ENCODE results near the gene ZNF398. TPM values are rescaled to one million over a fixed set of nuclear protein-coding genes. Genes with fewer than 3 reads are reported as not detected.

The ZNF398 gene
- total RNA-seq, 6 donors from 2014 or later, result 12.2 to 40.9 (median 29.0) TPM

GRCh38 chr7:149147752-149148653, 750 bp downstream of the ZNF398 start:
- peak overlapping the region; percentile 69 to 97 (median 84) for H3K4me3 ChIP-seq
- peak overlapping the region; percentile 89 to 96 (median 94) for H3K27ac ChIP-seq
- peak; percentile 63 to 93 for DNase-seq
- H3K4me1 ChIP-seq, result peaks cover 15 to 26% (median 21%) of the 10 kb centered on the region in 4 donors
- no peaks in the 10 kb centered on the region for H3K27me3 ChIP-seq
- TF ChIP-seq POLR2AphosphoS5 (IDR thresholded peaks at IDR 0.05), result peak; percentile 2 to 5
- TF ChIP-seq CTCF (IDR thresholded peaks at IDR 0.05), result no peak
- TF ChIP-seq POLR2A (IDR thresholded peaks at IDR 0.05), result no peak
- no peak for TF ChIP-seq EP300 (IDR thresholded peaks at IDR 0.05)
- no peaks in the 10 kb centered on the region for H3K9me3 ChIP-seq
- ATAC-seq (ENCODE audit: low FRiP score in 2 of 2), result peak; percentile 30 to 84
- no peaks in the 10 kb centered on the region for H3K36me3 ChIP-seq
- WGBS, 2 donors, result 0% methylated on average over 2 to 53 of the region's 86 CpGs

- Histone ChIP-seq H3K4me1 (peaks cover 15 to 26% (median 20%) of the 10 kb centered on the region in 4 donors), H3K27ac (no peak overlapping the region), H3K4me3 (no peak overlapping the region), H3K36me3 (peaks cover 6 to 21% (median 17%) of the 10 kb centered on the region in 4 donors), H3K9me3 (no peaks in the 10 kb centered on the region), H3K27me3 (no peaks in the 10 kb centered on the region)
- ATAC-seq (ENCODE audit: low FRiP score in 2 of 2) (no peak), DNase-seq (peak in 1 of 2 donors; percentile 21)
- WGBS, 2 donors, result 57 to 69% methylated on average over 4 of the region's 4 CpGs
- TF ChIP-seq CTCF (IDR thresholded peaks at IDR 0.05) (no peak), EP300 (IDR thresholded peaks at IDR 0.05) (no peak), POLR2AphosphoS5 (IDR thresholded peaks at IDR 0.05) (no peak), POLR2A (IDR thresholded peaks at IDR 0.05) (no peak)
Measured at GRCh38 chr7:149150981-149151380, 3.7 kb downstream of the ZNF398 start.

GRCh38 chr7:149153346-149153745, 6.1 kb downstream of the ZNF398 start:
- Histone ChIP-seq H3K4me3 (no peak overlapping the region), H3K27me3 (no peaks in the 10 kb centered on the region), H3K36me3 (peaks cover 9 to 35% (median 25%) of the 10 kb centered on the region in 4 donors), H3K27ac (no peak overlapping the region), H3K9me3 (no peaks in the 10 kb centered on the region), H3K4me1 (peaks cover 12 to 17% (median 15%) of the 10 kb centered on the region in 4 donors)
- no peak for ATAC-seq (ENCODE audit: low FRiP score in 2 of 2)
- WGBS, 2 donors, result 94 to 96% methylated on average over 2 of the region's 2 CpGs
- DNase-seq, result no peak
- TF ChIP-seq POLR2AphosphoS5 (IDR thresholded peaks at IDR 0.05) (no peak), EP300 (IDR thresholded peaks at IDR 0.05) (no peak), CTCF (IDR thresholded peaks at IDR 0.05) (no peak), POLR2A (IDR thresholded peaks at IDR 0.05) (no peak)

GRCh38 chr7:149154056-149154455, 6.8 kb downstream of the ZNF398 start:
- Histone ChIP-seq H3K4me1 (peaks cover 5 to 10% (median 8%) of the 10 kb centered on the region in 4 donors), H3K4me3 (no peak overlapping the region), H3K27me3 (no peaks in the 10 kb centered on the region), H3K9me3 (no peaks in the 10 kb centered on the region), H3K27ac (no peak overlapping the region), H3K36me3 (peaks cover 9 to 35% (median 25%) of the 10 kb centered on the region in 4 donors)
- 87 to 95% methylated on average over 11 of the region's 11 CpGs for whole genome bisulfite sequencing, 2 donors
- ATAC-seq (ENCODE audit: low FRiP score in 2 of 2) (no peak), DNase-seq (no peak)
- TF ChIP-seq EP300 (IDR thresholded peaks at IDR 0.05) (no peak), POLR2A (IDR thresholded peaks at IDR 0.05) (no peak), CTCF (IDR thresholded peaks at IDR 0.05) (no peak), POLR2AphosphoS5 (IDR thresholded peaks at IDR 0.05) (no peak)
